HG03139 (cell line): Measurements from ENCODE around the gene ALKBH4.
"Not testable (repeated sequence)": the region's sequence is repeated elsewhere in the genome, so short reads cannot be mapped to it uniquely, and the experiment has no call there.

Experiments used
- ATAC-seq: cut with Tn5 transposase; IDR thresholded peaks from one replicate; pipeline ENCODE4 v1.9.1; 2021; ENCODE audit not compliant: unreplicated experiment

The ALKBH4 gene, protein sequence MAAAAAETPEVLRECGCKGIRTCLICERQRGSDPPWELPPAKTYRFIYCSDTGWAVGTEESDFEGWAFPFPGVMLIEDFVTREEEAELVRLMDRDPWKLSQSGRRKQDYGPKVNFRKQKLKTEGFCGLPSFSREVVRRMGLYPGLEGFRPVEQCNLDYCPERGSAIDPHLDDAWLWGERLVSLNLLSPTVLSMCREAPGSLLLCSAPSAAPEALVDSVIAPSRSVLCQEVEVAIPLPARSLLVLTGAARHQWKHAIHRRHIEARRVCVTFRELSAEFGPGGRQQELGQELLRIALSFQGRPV

DNA sequence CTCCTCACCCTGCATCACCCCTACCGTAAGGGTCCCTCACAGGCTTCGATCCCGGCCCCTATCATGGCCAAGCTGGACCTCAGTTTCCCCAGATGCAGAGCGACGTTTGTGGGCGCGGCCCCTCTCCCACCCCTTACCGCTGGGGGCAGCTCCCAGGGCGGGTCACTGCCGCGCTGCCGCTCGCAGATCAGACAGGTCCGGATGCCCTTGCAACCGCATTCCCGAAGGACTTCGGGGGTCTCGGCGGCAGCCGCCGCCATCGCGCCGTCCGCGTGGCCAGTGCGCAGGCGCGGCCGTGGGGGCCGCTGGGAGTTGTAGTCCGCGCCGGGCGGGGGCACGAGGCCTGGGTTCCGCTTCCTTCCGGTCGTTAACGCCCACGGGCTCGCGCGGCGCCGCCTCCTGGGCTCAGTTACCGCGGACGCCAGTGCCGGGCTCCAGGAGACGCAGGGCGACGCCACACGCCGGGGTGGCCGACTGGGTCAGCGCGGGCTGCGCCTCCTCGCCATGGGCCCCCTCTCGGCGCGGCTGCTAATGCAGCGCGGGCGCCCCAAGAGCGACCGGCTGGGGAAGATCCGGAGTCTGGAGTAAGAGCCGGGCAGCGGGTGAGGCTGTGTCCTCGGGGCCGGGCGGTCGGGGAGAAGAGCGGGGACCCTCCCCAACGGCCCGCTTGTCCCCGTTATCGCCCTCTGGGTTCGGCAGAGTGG is at the start of gene ALKBH4, which contains the start of gene LRWD1:
ALKBH4 (minus strand) TSS at position 287 of the 704 bp plus-strand sequence; CDS start at position 260, 27 bp downstream.
LRWD1 (plus strand) TSS at position 408 of the 704 bp plus-strand sequence; CDS start at position 505, 97 bp downstream.
- ATAC-seq: peak; percentile 86

DNA sequence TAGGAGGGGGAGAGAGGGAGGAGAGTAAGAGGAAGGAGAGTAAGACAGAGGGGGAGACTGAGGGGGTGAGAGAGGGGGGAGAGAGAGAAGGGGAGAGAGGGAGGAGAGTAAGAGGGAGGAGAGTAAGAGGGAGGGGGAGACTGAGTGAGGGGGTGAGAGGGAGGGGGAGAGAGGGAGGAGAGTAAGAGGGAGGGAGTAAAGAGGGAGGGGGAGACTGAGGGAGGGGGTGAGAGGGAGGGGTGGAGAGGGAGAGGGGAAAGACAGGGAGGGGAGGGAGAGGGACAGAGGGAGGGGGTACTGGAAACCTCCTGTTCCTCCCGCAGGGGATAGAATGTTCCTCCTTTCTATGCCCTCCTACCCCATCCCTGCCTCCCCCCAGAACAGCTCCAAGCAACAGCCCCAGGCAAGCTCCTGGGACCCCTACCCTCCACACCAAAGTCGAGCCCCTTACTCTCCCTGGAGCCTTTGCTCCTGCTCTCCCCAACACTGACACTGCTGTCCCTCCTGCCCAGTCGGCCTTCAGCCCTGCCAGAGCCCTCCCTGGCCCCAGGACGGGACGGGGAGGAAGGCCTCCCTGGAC is 48.1 kb upstream of the ALKBH4 start:
- ATAC-seq: not testable (repeated sequence)

DNA sequence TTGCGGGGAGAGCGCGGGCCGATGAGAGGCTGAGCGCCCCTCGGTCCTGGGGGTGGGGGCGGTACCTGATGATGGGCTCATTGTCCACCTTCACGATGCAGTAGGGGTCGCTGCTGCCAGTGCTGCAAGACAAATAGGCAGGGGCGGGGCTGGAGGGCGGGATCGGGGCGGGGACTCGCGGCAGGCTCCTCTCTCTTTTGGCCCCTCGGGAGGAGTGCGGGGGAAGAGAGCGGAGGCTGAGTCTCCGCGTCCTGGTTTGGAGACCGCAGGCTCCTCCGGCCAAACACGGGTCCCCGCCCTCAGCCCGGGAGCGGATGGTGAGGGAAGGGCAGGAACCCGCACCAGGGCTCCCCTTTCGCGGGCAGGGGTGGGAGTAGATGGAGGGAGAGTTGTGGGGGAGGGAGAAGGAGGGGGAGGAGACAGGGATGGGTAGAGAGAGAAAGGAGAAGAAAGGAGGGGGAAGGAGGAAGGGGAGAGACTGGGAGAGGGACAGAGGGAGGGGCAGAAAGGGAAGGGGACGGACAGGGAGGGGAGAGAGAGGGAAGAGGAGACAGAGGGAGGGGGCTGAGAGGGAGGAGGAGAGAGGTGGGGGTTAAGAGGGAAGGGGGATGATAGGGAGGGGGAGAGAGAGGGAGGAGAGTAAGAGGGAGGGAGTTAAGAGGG is 47.3 kb upstream of the ALKBH4 start:
- ATAC-seq: peak; percentile 37

DNA sequence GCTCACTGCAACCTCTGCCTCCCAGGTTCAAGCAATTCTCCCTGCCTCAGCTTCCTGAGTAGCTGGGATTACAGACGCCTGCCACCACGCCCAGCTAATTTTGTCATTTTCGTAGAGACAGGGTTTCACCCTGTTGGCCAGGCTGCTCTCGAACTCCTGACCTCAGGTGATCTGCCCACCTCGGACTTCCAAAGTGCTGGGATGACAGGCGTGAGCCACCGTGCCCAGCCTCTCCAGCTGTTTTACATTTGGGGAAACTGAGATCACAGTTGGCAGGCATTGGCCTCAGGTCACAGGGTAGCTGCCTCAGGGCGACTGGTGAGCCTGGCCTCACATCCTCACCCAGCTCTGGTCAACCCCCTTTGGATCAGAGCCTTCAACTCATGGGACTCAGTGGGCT is 45.9 kb upstream of the ALKBH4 start:
- not testable (repeated sequence) for ATAC-seq

DNA sequence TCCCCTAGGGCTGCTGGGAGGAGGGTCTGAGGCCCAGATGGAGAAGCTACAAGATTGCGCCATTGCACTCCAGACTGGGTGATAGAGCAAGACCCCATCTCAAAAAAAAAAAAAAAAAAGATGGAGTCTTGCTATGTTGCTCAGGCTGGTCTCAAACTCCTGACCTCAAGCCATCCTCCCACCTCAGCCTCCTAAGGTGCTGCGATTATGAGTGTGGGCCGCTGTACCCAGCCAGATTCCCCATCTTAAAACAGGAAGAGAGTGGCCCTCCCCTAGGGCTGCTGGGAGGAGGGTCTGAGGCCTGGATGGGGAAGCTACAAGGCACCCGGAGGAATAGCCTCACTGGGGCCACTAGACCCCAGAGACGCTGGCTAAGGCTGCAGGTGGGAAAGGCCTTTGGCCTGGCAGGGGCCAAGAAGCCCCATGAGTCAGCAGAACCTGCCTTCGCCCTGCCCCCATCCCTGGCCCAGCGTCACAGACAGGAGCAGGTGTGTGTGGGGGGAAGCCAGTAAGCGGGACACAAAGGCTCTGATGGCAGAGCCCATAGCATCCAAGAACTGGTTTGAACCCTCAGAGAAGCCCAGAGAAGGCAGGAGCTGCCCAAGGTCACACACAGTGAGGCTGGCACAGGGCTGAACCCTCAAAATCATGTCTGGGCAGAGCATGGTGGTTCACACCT is 42.9 kb upstream of the ALKBH4 start:
- ATAC-seq: not testable (repeated sequence)

DNA sequence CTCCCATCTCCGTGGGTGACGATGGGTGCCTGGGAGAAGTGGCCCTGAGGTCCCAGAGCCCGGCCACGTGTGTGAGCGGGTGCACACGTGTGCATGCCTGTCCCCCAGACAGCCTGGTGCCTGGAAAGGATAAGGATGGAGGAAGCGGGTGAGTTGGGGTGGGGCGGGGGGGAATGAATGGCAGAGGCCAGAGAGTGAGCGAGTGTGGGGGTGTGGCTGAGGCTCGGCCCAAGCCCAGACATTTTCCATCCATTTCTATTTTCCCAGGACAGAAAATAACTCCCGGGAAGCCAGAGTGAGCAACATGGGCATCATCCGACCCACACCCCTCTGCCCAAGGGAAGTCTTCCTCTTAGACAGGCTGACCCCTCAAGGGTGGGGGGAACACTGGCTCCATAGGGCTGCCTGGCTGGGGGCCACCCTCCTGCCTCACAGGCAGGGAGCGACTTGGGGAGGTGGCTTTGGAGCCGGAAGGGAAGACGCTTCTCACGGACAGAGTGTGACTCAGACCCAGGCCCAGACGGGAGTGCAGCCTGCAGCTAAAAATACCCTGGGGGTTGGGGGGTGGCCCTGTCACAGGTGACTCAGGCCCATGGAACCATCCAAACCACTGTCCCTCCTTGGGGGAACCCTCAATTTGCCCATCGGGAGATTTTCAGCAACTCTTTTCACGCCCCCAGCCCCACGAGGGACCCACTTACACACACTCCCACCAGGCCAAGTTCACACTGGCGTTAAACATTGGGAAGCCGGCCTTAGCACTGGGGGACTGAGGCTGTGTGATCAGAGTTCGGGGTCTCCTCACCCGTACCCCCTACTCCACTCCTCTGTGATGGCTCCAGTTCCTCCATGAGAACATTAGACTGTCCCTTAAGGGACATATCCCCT is 40.9 kb upstream of the ALKBH4 start:
- not testable (repeated sequence) for ATAC-seq

DNA sequence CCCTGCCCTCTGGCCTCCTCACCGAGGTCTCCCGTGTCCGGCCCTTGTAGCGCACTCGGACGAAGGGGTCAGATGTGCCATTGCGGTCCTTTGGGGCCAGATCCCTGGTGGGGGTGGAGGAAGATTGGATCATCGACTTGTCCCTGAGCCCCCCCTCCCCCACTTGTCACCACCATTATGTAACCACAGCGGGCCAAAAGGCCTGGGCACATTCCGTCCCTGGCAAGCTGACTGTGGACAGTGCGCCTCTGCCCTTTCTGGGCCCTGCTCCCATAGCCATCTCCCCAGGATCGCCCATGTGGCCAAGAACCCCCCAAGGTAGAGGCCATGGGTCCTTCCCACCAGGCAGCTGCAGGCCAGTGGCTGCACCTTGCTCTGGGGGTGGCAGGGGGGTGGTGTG is 38.5 kb upstream of the ALKBH4 start:
- not testable (repeated sequence) for ATAC-seq

DNA sequence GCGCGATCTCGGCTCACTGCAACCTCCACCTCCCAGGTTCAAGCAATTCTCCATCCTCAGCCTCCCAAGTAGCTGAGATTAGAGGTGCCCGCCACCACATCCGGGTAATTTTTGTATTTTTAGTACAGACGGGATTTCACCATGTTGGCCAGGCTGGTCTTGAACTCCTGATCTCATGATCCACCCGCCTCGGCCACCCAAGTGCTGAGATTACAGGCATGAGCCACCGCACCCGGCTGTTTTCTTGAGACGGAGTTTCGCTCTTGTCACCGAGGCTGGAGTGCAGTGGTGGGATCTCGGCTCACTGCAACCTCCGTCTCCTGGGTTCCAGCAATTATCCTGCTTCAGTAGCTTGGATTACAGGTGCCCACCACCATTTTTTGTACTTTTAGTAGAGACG is 33.7 kb upstream of the ALKBH4 start:
- not testable (repeated sequence) for ATAC-seq

DNA sequence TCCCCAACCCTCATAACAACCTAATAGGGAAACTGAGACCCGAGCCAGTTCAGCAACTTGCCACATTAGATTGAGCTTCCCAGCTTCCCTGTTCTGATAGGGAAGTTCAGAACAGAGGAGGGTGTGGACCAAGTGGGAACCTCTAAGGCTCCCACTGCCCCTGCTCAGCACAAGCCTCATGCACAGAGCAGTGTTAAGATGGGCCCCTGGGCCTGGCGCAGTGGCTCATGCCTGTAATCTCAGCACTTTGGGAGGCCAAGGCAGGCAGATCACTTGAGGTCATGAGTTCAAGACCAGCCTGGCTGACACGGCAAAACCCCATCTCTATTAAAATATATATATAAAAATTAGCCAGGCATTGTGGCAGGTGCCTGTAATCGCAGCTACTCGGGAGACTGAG is 32.6 kb upstream of the ALKBH4 start:
- not testable (repeated sequence) for ATAC-seq

DNA sequence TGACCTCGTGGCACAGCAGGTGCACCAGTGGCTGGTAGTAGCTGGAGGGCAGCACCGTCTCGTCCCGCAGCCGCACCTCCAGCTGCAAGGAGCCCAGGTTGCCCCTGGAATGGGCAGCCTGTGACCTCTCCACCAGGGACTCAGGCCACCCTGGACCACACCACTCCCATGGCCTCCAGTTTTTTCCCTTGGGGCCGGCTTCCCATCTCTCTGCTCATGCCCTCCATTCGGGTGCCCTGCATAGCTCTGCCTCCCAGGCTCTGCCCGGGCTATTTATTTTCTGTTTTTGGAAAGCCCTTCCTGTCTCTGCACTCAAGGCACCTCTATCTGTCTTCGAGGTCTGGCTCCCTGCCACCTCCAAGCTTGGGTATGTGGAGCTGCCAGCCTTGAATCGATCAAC is 32.2 kb upstream of the ALKBH4 start:
- ATAC-seq: not testable (repeated sequence)

DNA sequence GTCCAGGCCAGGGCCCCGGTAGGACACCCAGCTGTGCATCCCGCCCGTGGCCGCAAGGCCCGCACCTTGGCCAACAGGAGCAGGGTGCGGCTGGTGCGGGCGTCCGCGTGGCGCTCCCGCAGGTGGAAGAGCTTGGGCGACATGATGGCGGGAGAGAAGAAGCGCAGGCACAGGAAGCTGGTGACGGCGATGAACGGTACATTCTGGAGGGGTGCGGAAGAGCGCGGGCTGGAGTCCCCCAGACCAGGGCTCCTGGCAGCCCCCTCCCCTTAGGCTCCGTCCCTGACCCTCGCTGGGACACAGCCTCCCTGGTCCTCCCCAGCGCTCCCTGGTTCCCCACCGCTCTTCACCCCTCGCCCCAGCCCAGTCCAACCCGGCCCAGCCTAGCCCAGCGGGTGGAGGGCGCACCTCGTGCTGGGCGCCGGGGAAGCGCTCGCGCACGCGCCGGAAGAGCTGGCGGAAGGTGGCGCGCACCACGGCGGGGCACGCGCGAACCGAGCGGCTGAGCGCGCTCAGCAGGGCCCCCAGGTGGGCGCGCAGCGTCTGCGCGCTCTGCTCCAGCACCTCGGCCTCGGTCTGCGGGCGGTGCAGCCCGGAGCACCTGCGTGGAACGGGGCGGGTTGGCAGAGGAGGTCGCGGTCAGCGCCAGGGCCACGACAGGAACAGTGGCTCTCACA is 29.9 kb upstream of the ALKBH4 start:
- peak; percentile 60 for ATAC-seq

DNA sequence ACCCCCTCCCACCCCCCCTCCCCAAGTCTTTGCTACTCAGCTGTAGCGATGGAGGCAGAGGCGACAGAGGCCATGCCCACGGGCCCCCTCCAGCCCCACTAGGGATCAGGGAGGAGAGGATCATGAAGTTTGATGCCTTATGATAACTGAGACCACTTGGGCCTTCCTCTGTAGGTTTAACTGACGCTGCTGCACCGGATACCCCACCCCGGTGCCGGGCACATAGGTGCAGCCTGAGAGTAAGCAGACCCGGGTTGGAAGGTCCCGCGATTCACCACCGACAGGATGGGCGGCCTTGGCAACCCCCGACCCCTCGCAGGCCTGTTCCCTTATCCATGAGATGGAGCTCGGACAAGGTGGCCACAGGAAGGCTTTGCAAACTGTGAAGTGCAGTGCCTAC is 29.4 kb upstream of the ALKBH4 start:
- peak; percentile 2 for ATAC-seq

DNA sequence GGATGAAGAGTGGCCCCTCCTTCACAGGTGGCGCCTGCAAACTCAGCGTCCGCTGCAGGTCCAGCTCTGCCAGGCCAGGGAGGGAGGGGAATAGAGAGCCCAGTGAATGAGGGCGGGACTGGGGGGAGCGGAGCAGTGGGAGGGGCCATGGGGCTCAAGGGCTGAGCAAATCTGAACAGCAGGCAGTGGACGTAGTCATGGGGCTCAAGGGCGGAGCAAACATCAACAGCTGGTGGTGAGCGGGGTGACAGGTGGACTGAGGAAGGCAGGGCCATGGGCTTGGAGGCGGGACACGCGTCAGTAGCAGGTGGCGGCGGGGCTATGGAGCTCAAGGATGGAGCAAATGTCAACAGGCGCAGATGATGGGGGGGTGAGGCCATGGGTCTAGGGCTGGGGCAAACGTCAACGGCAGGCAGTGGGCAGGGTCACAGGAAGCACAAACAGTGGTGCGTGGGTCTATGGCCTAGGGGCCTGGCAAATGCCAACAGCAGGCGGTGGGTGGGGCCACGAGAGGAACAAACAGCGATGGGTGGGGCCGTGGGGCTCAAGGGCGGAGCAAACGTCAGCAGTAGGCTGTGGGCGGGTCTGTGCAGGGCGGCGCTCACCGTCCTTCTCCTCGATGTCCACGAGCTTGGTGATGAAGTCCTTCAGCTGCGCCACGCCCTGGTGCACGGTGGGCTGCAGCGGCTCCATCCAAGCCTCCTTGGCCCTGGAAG is 28.7 kb upstream of the ALKBH4 start:
- ATAC-seq: peak; percentile 40

DNA sequence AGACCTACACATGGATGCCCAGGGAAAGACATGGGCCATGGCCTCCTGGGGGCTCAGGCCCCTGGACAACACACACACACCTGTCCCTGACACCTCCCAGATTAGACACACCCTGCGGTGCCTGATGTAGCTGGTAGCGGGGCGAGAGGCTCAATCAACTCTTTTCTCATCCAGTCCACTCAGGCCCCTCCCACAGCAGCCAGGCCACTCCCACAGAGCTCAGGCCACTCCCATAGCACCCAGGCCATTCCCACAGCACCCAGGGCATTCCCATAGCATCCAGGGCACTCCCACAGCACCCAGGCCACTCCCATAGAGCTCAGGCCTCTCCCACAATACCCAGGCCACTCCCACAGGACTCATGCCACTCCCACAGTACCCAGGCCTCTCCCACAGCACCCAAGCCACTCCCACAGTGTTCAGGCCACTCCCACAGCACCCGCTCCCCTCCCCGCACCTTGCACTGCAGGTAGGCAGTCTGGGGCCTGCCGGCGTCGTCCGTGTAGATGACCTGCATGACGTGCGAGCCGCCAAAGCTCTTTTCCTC is 25.9 kb upstream of the ALKBH4 start:
- peak; percentile 40 for ATAC-seq

DNA sequence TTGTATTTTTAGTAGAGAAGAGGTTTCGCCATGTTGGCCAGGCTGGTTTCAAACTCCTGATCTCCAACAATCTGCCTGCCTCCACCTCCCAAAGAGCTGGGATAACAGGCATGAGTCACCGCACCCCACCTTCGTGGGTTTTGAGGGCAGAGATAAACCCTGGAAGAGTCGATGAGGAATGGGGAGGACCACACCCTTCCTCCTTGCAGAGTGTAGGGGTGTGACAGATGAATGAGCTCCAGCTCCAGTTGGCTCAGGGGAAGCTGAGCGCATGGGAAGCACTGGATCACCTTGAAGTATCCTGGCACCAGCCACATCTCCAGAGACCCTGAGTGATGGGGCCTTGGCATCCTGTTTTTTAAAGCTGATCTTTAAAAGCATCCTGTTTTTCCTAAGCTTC is 19.7 kb upstream of the ALKBH4 start:
- not testable (repeated sequence) for ATAC-seq

DNA sequence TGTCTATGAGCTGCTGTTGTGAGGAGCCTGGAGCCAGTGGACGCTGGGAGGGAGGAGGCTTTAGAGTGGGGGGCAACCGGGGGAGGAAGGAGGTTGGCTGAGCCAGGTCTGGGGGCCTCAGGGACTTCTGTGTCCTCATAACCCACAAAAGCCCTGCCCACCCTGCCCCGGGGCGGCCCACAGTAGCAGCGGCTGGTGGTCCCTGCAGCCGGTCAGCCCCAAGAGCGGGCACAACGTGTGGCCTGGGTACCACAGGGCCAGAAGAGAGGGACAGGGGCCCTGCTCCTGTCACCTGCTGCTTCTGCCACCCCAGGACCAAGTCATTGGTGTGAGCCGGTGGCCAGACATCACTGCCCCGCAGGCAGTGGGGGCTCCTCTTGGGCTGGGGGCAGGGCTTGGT is 17.3 kb upstream of the ALKBH4 start:
- ATAC-seq: not testable (repeated sequence)

DNA sequence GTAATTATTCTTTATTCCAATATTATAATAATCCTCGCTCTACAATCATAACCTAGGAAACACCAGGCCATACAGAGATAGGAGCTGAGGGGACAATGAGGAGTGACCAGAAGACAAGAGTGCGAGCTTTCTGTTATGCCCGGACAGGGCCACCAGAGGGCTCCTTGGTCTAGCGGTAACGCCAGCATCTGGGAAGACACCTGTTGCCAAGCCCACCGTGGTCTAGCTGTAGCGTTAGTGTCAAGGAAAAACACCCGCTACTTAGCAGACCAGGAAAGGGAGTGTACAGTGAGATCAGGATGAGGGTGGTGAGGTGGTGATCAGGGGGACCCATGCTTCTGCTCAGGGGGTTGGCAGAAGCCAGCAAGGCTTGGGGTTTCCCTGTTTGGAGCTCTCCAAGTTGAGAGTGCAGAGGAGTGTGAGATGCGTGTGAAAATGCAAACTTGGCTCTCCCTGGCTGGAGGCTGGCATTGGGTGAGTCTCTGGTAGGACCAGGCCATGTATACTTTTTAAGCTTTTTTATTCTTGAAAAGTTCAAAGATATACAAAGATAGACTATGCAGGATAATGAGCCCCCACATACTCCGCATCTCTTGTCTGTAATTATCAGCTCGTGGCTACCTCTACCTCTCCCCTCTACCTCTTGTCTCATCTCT is 15.4 kb upstream of the ALKBH4 start:
- ATAC-seq: not testable (repeated sequence)

DNA sequence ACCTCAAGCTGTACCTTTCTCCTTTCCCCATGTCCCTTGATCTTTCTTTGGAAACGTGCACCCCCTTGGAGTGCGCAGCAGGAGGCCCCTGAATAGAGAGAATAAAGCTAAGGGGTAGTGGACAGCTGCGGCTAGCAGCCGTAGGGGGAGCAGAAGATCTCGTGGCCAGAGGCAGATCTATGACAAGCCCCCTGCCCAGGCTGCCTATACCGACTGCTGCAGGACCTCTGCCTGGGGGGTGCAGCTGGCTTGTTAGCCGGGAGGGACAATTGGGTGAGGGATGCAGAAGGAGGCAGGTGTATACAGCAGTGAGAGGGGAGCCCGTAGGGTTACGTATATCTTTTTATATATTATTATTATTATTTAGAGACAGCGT is 14.5 kb upstream of the ALKBH4 start:
- ATAC-seq: peak; percentile 17
